WI38 (cell line): ENCODE data around the gene AIP.

ENCODE experiments used
- H3K4me3 ChIP-seq: 2 replicates; pipeline ENCODE4 v1.5.1; 2011; ENCODE audit warnings: low read depth, mild to moderate bottlenecking, control low read depth, low read length
- CTCF ChIP-seq: IDR thresholded peaks from 2 replicates; pipeline ENCODE4 v1.5.1; 2012; ENCODE audit warnings: low read depth, mild to moderate bottlenecking, control low read depth, low read length

Gene AIP

DNA sequence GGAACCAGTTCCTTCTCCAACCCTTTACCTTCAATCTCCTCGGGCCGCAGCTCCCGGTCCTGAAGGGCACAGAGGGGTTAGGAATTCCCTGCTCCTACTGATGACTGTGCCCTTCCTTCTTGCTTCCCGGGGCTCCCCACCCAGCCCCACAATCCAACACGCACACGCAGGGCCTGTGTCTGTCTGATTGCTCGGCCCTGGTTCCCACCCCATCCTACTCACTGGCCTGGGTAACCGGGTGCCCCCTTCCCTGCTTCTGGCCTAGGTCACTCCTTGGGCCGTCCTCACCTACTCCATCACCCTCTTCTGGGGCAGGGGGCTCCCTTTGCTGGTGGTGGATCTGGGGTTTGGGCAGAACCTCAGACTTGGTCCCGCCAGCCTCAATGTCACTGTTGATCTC, 39.1 kb downstream of the AIP start:
- TF ChIP-seq CTCF = no peak
- H3K4me3 ChIP-seq = no peak overlapping the region

DNA sequence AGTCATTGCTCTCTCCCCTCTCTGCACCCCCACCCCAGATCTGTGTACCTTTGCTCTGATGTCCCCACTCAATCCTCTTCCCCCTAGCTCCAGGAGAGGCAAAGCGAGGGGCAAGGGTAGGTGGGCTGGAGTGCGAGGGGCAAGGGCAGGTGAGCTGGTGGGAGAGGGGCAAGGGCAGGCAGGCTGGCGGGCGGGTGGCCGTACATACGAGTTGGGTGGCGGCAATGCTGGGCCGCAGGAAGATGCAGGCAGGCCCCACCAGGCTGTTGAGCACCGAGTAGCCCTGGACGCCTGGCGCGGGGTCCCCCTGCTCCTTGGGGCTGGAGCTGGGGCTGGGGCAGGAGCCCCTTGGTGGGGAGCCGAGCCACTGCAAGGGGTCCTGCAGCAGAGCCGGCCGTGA, 39.5 kb downstream of the AIP start:
- TF ChIP-seq CTCF = no peak
- no peak overlapping the region for H3K4me3 ChIP-seq

- no peak for TF ChIP-seq CTCF
- H3K4me3 ChIP-seq = no peak within 1 kb of the TSS
Measured at GRCh38 chr11:67522844-67523555, 40.2 kb downstream of the AIP start, which contains the start of gene CABP2. Gene CABP2, minus strand, starts transcription at chr11:67523446. Its CDS starts 120 bp downstream, at chr11:67523326.

- no peak for TF ChIP-seq CTCF
- no peak overlapping the region for H3K4me3 ChIP-seq
Measured at GRCh38 chr11:67523556-67524479, 41.0 kb downstream of the AIP start.

GRCh38 chr11:67524480-67524808, 41.6 kb downstream of the AIP start:
- TF ChIP-seq CTCF = no peak

GRCh38 chr11:67525275-67525976, 42.6 kb downstream of the AIP start:
- no peak for TF ChIP-seq CTCF
- H3K4me3 ChIP-seq = no peak overlapping the region

More at GRCh38 chr11:67524480-67524808, 41.6 kb downstream of the AIP start:
- H3K4me3 ChIP-seq = no peak overlapping the region
